Astrocyte (in vitro differentiated cells and primary cell): Measurements from ENCODE around the gene UBE2N. TPM values are rescaled to one million over a fixed set of nuclear protein-coding genes. Genes with fewer than 3 reads are reported as not detected.
"Not testable (repeated sequence)": the region's sequence is repeated elsewhere in the genome, so short reads cannot be mapped to it uniquely, and the experiment has no call there.

ENCODE experiments used
- DNase-seq: peaks from one replicate; pipeline ENCODE4 v3.0.0-alpha.2; 2010; ENCODE audit warnings: low read depth
- FAIRE-seq: peaks from 2 replicates; lab custom pipeline; 2011; peaks lifted over from hg19 to GRCh38; lab: Jason Lieb, UNC
- H2AFZ ChIP-seq: 2 replicates; pipeline ENCODE4 v1.6.0; 2012; ENCODE audit warnings: low read depth, low read length, inconsistent platforms
- H3K27ac ChIP-seq: 2 replicates; pipeline ENCODE4 v1.5.1; 2011; ENCODE audit warnings: low read depth, low read length, inconsistent platforms
- H3K27me3 ChIP-seq: 2 replicates; pipeline ENCODE4 v1.6.0; 2011; ENCODE audit warnings: low read length, inconsistent platforms; ENCODE audit not compliant: insufficient read depth
- H3K36me3 ChIP-seq: 2 replicates; pipeline ENCODE4 v1.5.1; 2011; ENCODE audit warnings: low read length, inconsistent platforms; ENCODE audit not compliant: insufficient read depth
- H3K4me1 ChIP-seq: 2 replicates; pipeline ENCODE4 v1.5.1; 2011; ENCODE audit warnings: low read length, inconsistent platforms; ENCODE audit not compliant: insufficient read depth
- H3K4me2 ChIP-seq: 2 replicates; pipeline ENCODE4 v1.6.0; 2012; ENCODE audit warnings: low read length, inconsistent platforms
- H3K4me3 ChIP-seq: 2 replicates; pipeline ENCODE4 v1.5.1; 2011; ENCODE audit warnings: low read depth, mild to moderate bottlenecking, low read length, inconsistent platforms; ENCODE audit not compliant: insufficient read depth
- H3K79me2 ChIP-seq: 2 replicates; pipeline ENCODE4 v1.6.0; 2012; ENCODE audit warnings: mild to moderate bottlenecking, low read length, inconsistent platforms; ENCODE audit not compliant: insufficient read depth
- H3K9ac ChIP-seq: 2 replicates; pipeline ENCODE4 v1.6.0; 2012; ENCODE audit warnings: mild to moderate bottlenecking, low read length, inconsistent platforms
- H3K9me3 ChIP-seq: 2 replicates; pipeline ENCODE4 v1.5.1; 2012; ENCODE audit warnings: low read depth, mild to moderate bottlenecking, low read length, inconsistent platforms; ENCODE audit not compliant: insufficient read depth
- H4K20me1 ChIP-seq: 2 replicates; pipeline ENCODE4 v1.6.0; 2012; ENCODE audit warnings: low read length, inconsistent platforms; ENCODE audit not compliant: insufficient read depth
- H3K27ac Mint-ChIP-seq: one replicate; pipeline ENCODE4 v1.8.0; 2021; ENCODE audit warnings: mild to moderate bottlenecking, mixed read lengths; ENCODE audit not compliant: unreplicated experiment
- H3K27me3 Mint-ChIP-seq: one replicate; pipeline ENCODE4 v1.8.0; 2021; ENCODE audit warnings: low read depth, mixed read lengths; ENCODE audit not compliant: unreplicated experiment
- H3K36me3 Mint-ChIP-seq: one replicate; pipeline ENCODE4 v1.8.0; 2021; ENCODE audit warnings: low read depth, mixed read lengths; ENCODE audit not compliant: unreplicated experiment
- H3K4me1 Mint-ChIP-seq: one replicate; pipeline ENCODE4 v1.8.0; 2021; ENCODE audit warnings: low read depth, mixed read lengths; ENCODE audit not compliant: unreplicated experiment
- H3K4me3 Mint-ChIP-seq: one replicate; pipeline ENCODE4 v1.8.0; 2021; ENCODE audit warnings: mild to moderate bottlenecking, moderate library complexity, mixed read lengths; ENCODE audit not compliant: unreplicated experiment
- H3K9me3 Mint-ChIP-seq: one replicate; pipeline ENCODE4 v1.8.0; 2021; ENCODE audit warnings: mild to moderate bottlenecking, mixed read lengths; ENCODE audit not compliant: unreplicated experiment
- CTCF ChIP-seq: IDR thresholded peaks from 2 replicates; pipeline ENCODE4 v1.5.1; 2011; ENCODE audit warnings: low read depth, mild to moderate bottlenecking, inconsistent platforms, low read length, moderate library complexity; ENCODE audit not compliant: insufficient read depth
- EZH2 ChIP-seq: IDR thresholded peaks from 2 replicates; pipeline ENCODE4 v1.6.1; 2012; ENCODE audit warnings: mild to moderate bottlenecking, low read length, inconsistent platforms; ENCODE audit not compliant: insufficient read depth
- total RNA-seq: library from RNA; stranded (reverse); gene quantifications from 2 replicates; pipeline ENCODE4 v1.2.1, GENCODE V29; 2021

The UBE2N gene
- total RNA-seq, 1 donor from 2014 or later: 129 TPM

GRCh38 chr12:93415723-93416464 lies 25.9 kb downstream of the UBE2N start:
- Histone ChIP-seq H3K9me3 (no peaks in the 10 kb centered on the region), H4K20me1 (peaks cover 22% of the 10 kb centered on the region), H3K36me3 (no peaks in the 10 kb centered on the region), H3K79me2 (peaks cover 98% of the 10 kb centered on the region), H3K9ac (peak overlapping the region; percentile 45), H3K4me2 (peak overlapping the region; percentile 68), H3K27me3 (no peaks in the 10 kb centered on the region), H2AFZ (no peak overlapping the region), H3K27ac (peak overlapping the region; percentile 43), H3K4me3 (peak overlapping the region; percentile 22), H3K4me1 (peaks cover 10% of the 10 kb centered on the region)
- no peak for TF ChIP-seq EZH2
- no peak for TF ChIP-seq CTCF
- Mint-ChIP-seq H3K4me1 (peaks cover 47% of the 10 kb centered on the region), H3K27me3 (no peaks in the 10 kb centered on the region), H3K36me3 (no peaks in the 10 kb centered on the region), H3K9me3 (peaks cover 1% of the 10 kb centered on the region), H3K4me3 (peak overlapping the region; percentile 3), H3K27ac (peak overlapping the region; percentile 93)
- FAIRE-seq (peak; percentile 49), DNase-seq (peak; percentile 80)

GRCh38 chr12:93413064-93413463 lies 28.7 kb downstream of the UBE2N start:
- Histone ChIP-seq H3K79me2 (peaks cover 74% of the 10 kb centered on the region), H3K9me3 (no peaks in the 10 kb centered on the region), H3K4me3 (no peak overlapping the region), H3K27ac (no peak overlapping the region), H2AFZ (no peak overlapping the region), H4K20me1 (peaks cover 7% of the 10 kb centered on the region), H3K4me2 (no peak overlapping the region), H3K4me1 (peaks cover 13% of the 10 kb centered on the region), H3K36me3 (peaks cover 15% of the 10 kb centered on the region), H3K9ac (no peak overlapping the region), H3K27me3 (no peaks in the 10 kb centered on the region)
- Mint-ChIP-seq H3K36me3 (peaks cover 8% of the 10 kb centered on the region), H3K27ac (peak overlapping the region; percentile 36), H3K27me3 (no peaks in the 10 kb centered on the region), H3K9me3 (peaks cover 1% of the 10 kb centered on the region), H3K4me1 (peaks cover 37% of the 10 kb centered on the region), H3K4me3 (no peak overlapping the region)
- TF ChIP-seq CTCF: no peak
- TF ChIP-seq EZH2: no peak
- DNase-seq: no peak
- no peak for FAIRE-seq

- not testable (repeated sequence) for H3K27me3 Mint-ChIP-seq, H3K27me3 ChIP-seq, H3K4me2 ChIP-seq, FAIRE-seq, H3K9me3 Mint-ChIP-seq, H3K27ac ChIP-seq, DNase-seq, H4K20me1 ChIP-seq, H3K4me3 Mint-ChIP-seq, H3K36me3 Mint-ChIP-seq, H2AFZ ChIP-seq, H3K9ac ChIP-seq, H3K9me3 ChIP-seq, H3K4me3 ChIP-seq
- peak overlapping the region; percentile 23 for H3K27ac Mint-ChIP-seq
- Histone ChIP-seq H3K4me1 (peaks cover 13% of the 10 kb centered on the region), H3K79me2 (peaks cover 67% of the 10 kb centered on the region), H3K36me3 (peaks cover 20% of the 10 kb centered on the region)
- peaks cover 37% of the 10 kb centered on the region for H3K4me1 Mint-ChIP-seq
These were observed 29.4 kb downstream of the UBE2N start for GRCh38 chr12:93412396-93412795.

- H3K4me1 Mint-ChIP-seq: peaks cover 33% of the 10 kb centered on the region
- not testable (repeated sequence) for H3K27ac ChIP-seq, H3K36me3 Mint-ChIP-seq, H4K20me1 ChIP-seq, H3K4me3 ChIP-seq, H3K4me2 ChIP-seq, DNase-seq, H3K9me3 Mint-ChIP-seq, H2AFZ ChIP-seq, H3K4me3 Mint-ChIP-seq, H3K9me3 ChIP-seq, H3K27ac Mint-ChIP-seq, FAIRE-seq, H3K27me3 Mint-ChIP-seq, H3K27me3 ChIP-seq, H3K9ac ChIP-seq, H3K4me1 ChIP-seq
- peaks cover 24% of the 10 kb centered on the region for H3K36me3 ChIP-seq
- peaks cover 54% of the 10 kb centered on the region for H3K79me2 ChIP-seq
These were observed 30.7 kb downstream of the UBE2N start for GRCh38 chr12:93411060-93411459.
